Activated T-cell treated with anti-CD3 and anti-CD28 coated beads, Interleukin-2, amount 50 U/mL, for 48 hours (primary cell): ENCODE data around the gene PDZK1IP1.
A peak's percentile ranks its signal among the peaks of the same experiment; 100 is the strongest.

Experiments used
- DNase-seq, 2 experiments: peaks; one replicate each; pipeline ENCODE4 v3.0.0-alpha.2; 2020

Gene PDZK1IP1

GRCh38 chr1:47189844-47190508, at the start of gene PDZK1IP1:
Gene PDZK1IP1, minus strand, starts transcription at chr1:47190036. Its CDS starts 104 bp downstream, at chr1:47189932.
- peak; percentile 9 to 10 for DNase-seq

- DNase-seq: no peak
Observed at GRCh38 chr1:47238935-47239592, 49.2 kb upstream of the PDZK1IP1 start.

- no peak for DNase-seq
Observed at GRCh38 chr1:47235806-47236205, 46.0 kb upstream of the PDZK1IP1 start.

GRCh38 chr1:47235241-47235681, 45.4 kb upstream of the PDZK1IP1 start:
- DNase-seq: no peak

- no peak for DNase-seq
Observed at GRCh38 chr1:47233186-47233585, 43.4 kb upstream of the PDZK1IP1 start.

- peak in 1 of 2 experiments; percentile 24 for DNase-seq
Observed at GRCh38 chr1:47232187-47232874, 42.5 kb upstream of the PDZK1IP1 start, which contains the start of gene TAL1. Gene TAL1, minus strand, starts transcription at chr1:47232225. Its CDS starts 6,337 bp downstream, at chr1:47225888.

- peak; percentile 56 to 59 for DNase-seq
Observed at GRCh38 chr1:47231301-47232186, 41.7 kb upstream of the PDZK1IP1 start.

GRCh38 chr1:47230692-47231300, 41.0 kb upstream of the PDZK1IP1 start:
- DNase-seq: peak; percentile 44 to 57

- peak in 1 of 2 experiments; percentile 23 for DNase-seq
Observed at GRCh38 chr1:47229886-47230691, 40.3 kb upstream of the PDZK1IP1 start.

GRCh38 chr1:47229031-47229885, 39.4 kb upstream of the PDZK1IP1 start:
- DNase-seq: peak in 1 of 2 experiments; percentile 26

- DNase-seq: no peak
Observed at GRCh38 chr1:47228644-47229030, 38.8 kb upstream of the PDZK1IP1 start.

- no peak for DNase-seq
Observed at GRCh38 chr1:47227341-47228232, 37.8 kb upstream of the PDZK1IP1 start.

- no peak for DNase-seq
Observed at GRCh38 chr1:47226839-47227215, 37.0 kb upstream of the PDZK1IP1 start.

GRCh38 chr1:47226121-47226838, 36.4 kb upstream of the PDZK1IP1 start:
- no peak for DNase-seq

GRCh38 chr1:47225430-47226100, 35.7 kb upstream of the PDZK1IP1 start:
- DNase-seq: no peak

- DNase-seq: peak in 1 of 2 experiments; percentile 29
Observed at GRCh38 chr1:47224676-47225399, 35.0 kb upstream of the PDZK1IP1 start.
